GM21576 (cell line): Measurements from ENCODE around the gene MEIS2.

Source experiments
- ATAC-seq: cut with Tn5 transposase; IDR thresholded peaks from one replicate; pipeline ENCODE4 v1.9.1; 2021; ENCODE audit warnings: mild to moderate bottlenecking, moderate library complexity; ENCODE audit not compliant: unreplicated experiment

Gene MEIS2

GRCh38 chr15:37100109-37100965, at the start of gene MEIS2:
TSS of gene MEIS2 (minus strand) at chr15:37100549. CDS start at chr15:37099466, 1,083 bp downstream.
- peak; percentile 29 for ATAC-seq

- no peak for ATAC-seq
Measured at GRCh38 chr15:37149146-37149545, 48.8 kb upstream of the MEIS2 start.

- ATAC-seq = no peak
Measured at GRCh38 chr15:37148714-37149113, 48.4 kb upstream of the MEIS2 start.

- ATAC-seq = no peak
Measured at GRCh38 chr15:37143351-37143750, 43.0 kb upstream of the MEIS2 start.

- ATAC-seq = no peak
Measured at GRCh38 chr15:37142371-37142770, 42.0 kb upstream of the MEIS2 start.

GRCh38 chr15:37140531-37141058, 40.2 kb upstream of the MEIS2 start:
- ATAC-seq = no peak

GRCh38 chr15:37138591-37139215, 38.4 kb upstream of the MEIS2 start:
- no peak for ATAC-seq

GRCh38 chr15:37137221-37137620, 36.9 kb upstream of the MEIS2 start:
- ATAC-seq = no peak

GRCh38 chr15:37136666-37137065, 36.3 kb upstream of the MEIS2 start:
- ATAC-seq = no peak

- ATAC-seq = peak; percentile 49
Measured at GRCh38 chr15:37135225-37135624, 34.9 kb upstream of the MEIS2 start.

- ATAC-seq = no peak
Measured at GRCh38 chr15:37134699-37135131, 34.4 kb upstream of the MEIS2 start.

- ATAC-seq = no peak
Measured at GRCh38 chr15:37134244-37134643, 33.9 kb upstream of the MEIS2 start.

GRCh38 chr15:37133602-37134001, 33.3 kb upstream of the MEIS2 start:
- no peak for ATAC-seq

GRCh38 chr15:37132826-37133417, 32.6 kb upstream of the MEIS2 start:
- ATAC-seq = no peak

- no peak for ATAC-seq
Measured at GRCh38 chr15:37131621-37132020, 31.3 kb upstream of the MEIS2 start.

GRCh38 chr15:37130356-37130755, 30.0 kb upstream of the MEIS2 start:
- ATAC-seq = no peak

- no peak for ATAC-seq
Measured at GRCh38 chr15:37125143-37125542, 24.8 kb upstream of the MEIS2 start.

GRCh38 chr15:37124331-37124730, 24.0 kb upstream of the MEIS2 start:
- ATAC-seq = no peak

- ATAC-seq = no peak
Measured at GRCh38 chr15:37122703-37123102, 22.4 kb upstream of the MEIS2 start.

- ATAC-seq = no peak
Measured at GRCh38 chr15:37121492-37121891, 21.1 kb upstream of the MEIS2 start.

- no peak for ATAC-seq
Measured at GRCh38 chr15:37117030-37117429, 16.7 kb upstream of the MEIS2 start.

- no peak for ATAC-seq
Measured at GRCh38 chr15:37115538-37115937, 15.2 kb upstream of the MEIS2 start.
